AG20443 (cell line): ENCODE results near the gene CCDC89.
"Not testable (repeated sequence)": the region's sequence is repeated elsewhere in the genome, so short reads cannot be mapped to it uniquely, and the experiment has no call there.

Experiments
- DNase-seq: peaks from one replicate; pipeline ENCODE4 v3.0.0; 2012; ENCODE audit warnings: low spot score, mixed read lengths

Gene CCDC89

GRCh38 chr11:85694385-85694980 is 8.5 kb upstream of the CCDC89 start:
- DNase-seq, result peak; percentile 39

- DNase-seq, result no peak
These were observed 723 bp downstream of the CCDC89 start for GRCh38 chr11:85685125-85685819.

- peak; percentile 95 for DNase-seq
These were observed 3.4 kb downstream of the CCDC89 start for GRCh38 chr11:85682330-85683305.

- no peak for DNase-seq
These were observed 5.1 kb downstream of the CCDC89 start for GRCh38 chr11:85680897-85681296.

- DNase-seq, result no peak
These were observed 6.4 kb downstream of the CCDC89 start for GRCh38 chr11:85679576-85679975.

- DNase-seq, result no peak
These were observed 12.6 kb downstream of the CCDC89 start for GRCh38 chr11:85673393-85673792.

GRCh38 chr11:85672105-85672902 is 13.7 kb downstream of the CCDC89 start:
- no peak for DNase-seq

- not testable (repeated sequence) for DNase-seq
These were observed 14.9 kb downstream of the CCDC89 start for GRCh38 chr11:85670949-85671663.

GRCh38 chr11:85668157-85668556 is 17.8 kb downstream of the CCDC89 start:
- DNase-seq, result no peak

GRCh38 chr11:85666687-85667086 is 19.3 kb downstream of the CCDC89 start:
- no peak for DNase-seq

GRCh38 chr11:85665733-85666132 is 20.3 kb downstream of the CCDC89 start:
- no peak for DNase-seq

- DNase-seq, result peak; percentile 96
These were observed 21.1 kb downstream of the CCDC89 start, which contains the start of gene CREBZF for GRCh38 chr11:85664615-85665481. Gene CREBZF (minus strand): TSS chr11:85665129. CDS start chr11:85664875, 254 bp downstream.

GRCh38 chr11:85663753-85664614 is 22.0 kb downstream of the CCDC89 start:
- DNase-seq, result peak; percentile 73

- DNase-seq, result peak; percentile 12
These were observed 22.8 kb downstream of the CCDC89 start for GRCh38 chr11:85663080-85663752.

GRCh38 chr11:85661972-85662664 is 23.9 kb downstream of the CCDC89 start:
- DNase-seq, result peak; percentile 16

- no peak for DNase-seq
These were observed 27.8 kb downstream of the CCDC89 start for GRCh38 chr11:85658180-85658579.

GRCh38 chr11:85656777-85657176 is 29.2 kb downstream of the CCDC89 start:
- DNase-seq, result no peak

GRCh38 chr11:85654343-85654742 is 31.7 kb downstream of the CCDC89 start:
- not testable (repeated sequence) for DNase-seq
